ENCODE measurements around the gene STX5.
"Not testable (repeated sequence)": the region's sequence is repeated elsewhere in the genome, so short reads cannot be mapped to it uniquely, and the experiment has no call there.

Gene STX5

DNA sequence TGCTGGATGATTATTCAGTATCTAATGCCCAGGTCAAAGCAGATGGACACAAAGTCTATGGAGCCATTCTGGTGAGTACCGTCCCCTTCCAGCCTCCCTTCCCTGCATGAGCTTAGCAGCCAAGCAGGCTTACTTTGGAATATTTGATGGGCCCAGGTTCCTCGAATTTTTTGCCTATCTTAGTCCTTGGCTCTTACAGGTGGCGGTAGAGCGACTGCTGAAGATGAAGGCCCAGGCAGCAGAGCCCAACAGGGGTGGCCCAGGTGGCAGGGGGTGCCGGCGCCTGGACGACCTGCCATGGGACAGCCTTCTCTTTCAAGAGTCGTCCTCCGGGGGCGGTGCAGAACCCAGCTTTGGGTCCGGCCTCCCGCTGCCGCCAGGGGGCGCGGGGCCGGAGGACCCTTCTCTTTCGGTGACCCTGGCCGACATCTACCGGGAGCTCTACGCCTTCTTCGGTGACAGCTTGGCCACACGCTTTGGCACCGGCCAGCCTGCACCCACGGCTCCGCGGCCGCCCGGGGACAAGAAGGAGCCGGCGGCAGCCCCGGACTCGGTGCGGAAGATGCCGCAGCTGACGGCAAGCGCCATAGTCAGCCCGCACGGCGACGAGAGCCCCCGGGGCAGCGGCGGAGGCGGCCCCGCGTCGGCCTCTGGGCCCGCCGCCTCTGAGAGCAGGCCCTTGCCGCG is 45.4 kb downstream of the STX5 start:
- DNase-seq (ENCODE audit: low read depth): peak; percentile 80

GRCh38 chr11:62782753-62783152 is 49.1 kb downstream of the STX5 start:
- no peak for DNase-seq (ENCODE audit: low read depth)

DNA sequence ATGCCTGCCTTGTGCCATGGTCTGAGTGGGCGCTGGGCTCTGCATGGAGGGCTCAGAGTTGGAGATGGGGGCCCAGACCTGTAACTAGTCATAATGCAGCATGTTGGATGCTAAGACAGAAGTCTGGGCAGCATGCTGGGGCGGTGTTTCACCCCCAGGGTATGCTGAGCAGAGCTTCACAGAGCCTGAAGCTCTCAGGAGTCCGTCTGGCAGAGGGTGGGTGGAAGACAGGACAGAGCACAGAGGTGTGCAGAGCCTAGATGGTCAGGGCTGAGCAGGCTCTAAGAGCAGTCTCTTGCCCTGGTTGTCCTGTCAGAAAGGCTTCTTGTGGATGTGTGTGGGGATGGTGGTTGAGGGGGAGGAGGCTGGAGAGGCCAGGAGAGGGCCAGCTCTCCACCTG is 53.4 kb downstream of the STX5 start:
- DNase-seq (ENCODE audit: low read depth): no peak

DNA sequence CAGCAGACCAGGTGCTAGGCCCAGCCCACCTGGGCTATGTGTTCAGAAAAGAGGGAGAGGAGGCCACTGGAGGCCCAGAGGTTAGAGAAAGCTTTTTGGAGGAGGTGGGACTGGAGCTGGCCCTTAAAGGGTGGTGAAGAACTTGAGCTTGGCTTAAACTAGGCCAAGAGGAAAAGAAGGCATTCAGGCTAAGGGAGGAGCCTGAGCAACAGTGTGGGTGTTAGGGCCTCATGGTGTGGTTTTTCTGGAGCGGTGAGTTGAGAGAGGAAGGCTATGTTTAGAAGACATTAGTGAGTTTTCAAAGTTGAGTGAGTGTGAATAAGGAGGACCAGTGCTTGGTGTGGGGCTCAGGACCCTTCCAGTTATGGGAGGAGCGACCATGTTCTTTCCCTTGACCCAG is 54.5 kb downstream of the STX5 start:
- no peak for DNase-seq (ENCODE audit: low read depth)

DNA sequence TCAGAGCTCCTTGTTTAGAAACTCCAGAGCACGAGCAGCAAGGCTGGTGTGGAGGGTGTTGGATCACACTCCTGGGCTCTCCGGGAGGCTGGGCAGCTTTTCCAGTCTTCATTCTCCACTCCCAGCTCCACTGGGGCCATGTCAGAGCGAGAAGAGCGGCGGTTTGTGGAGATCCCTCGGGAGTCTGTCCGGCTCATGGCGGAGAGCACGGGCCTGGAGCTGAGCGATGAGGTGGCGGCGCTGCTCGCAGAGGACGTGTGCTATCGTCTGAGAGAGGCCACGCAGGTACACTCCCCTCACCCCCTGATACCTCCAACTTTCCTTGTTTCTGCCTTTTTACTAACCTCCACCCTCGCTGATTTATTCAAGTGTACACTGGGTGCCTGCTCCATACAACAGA is 56.2 kb downstream of the STX5 start:
- no peak for DNase-seq (ENCODE audit: low read depth)

DNA sequence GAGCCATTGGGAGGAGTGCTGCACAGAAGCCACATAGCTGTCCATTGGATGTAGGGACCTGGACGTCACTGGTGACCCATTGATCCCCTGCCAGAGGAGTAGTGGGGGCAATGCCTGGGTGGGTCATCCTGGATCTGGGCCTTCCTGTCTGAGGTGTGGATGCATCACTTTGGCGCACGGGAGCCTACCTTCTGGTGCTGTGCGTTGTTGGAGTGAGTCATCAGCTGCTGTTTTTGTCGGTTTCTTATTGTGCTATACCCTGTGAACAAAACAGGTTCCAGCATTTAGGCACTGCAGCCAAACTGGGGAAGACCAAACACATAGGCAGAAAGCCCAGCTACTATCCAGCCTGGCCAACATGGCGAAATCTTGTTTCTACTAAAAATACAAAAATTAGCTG is 57.4 kb downstream of the STX5 start:
- no peak for DNase-seq (ENCODE audit: low read depth)

- DNase-seq (ENCODE audit: low read depth): peak; percentile 88
These were observed 60.5 kb downstream of the STX5 start, which contains the start of gene TAF6L for GRCh38 chr11:62771144-62772021. TSS of gene TAF6L (plus strand) at chr11:62771396. CDS start at chr11:62775784, 4,388 bp downstream.

DNA sequence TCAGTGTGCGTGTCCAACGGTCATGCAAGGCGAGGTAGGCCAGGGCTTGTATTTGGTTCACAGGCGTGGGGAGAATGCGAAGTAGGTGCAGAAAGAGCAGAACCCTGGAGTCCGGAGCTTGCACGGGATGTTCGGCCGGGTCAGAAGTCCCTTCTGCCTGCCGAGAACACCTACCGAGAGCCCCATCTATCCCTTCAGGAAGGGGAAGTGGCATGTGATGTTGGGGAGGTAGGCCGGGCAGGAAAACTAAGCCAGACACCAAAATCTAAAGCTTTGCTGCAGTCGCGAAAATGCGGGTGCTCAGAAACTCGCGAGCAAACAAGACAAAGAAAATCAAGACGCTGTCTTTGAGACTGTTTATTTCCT is 61.1 kb downstream of the STX5 start:
- no peak for DNase-seq (ENCODE audit: low read depth)

- not testable (repeated sequence) for DNase-seq (ENCODE audit: low read depth)
These were observed 71.0 kb downstream of the STX5 start for GRCh38 chr11:62760867-62761227.

GRCh38 chr11:62757846-62758788 is 73.7 kb downstream of the STX5 start:
- no peak for DNase-seq (ENCODE audit: low read depth)
